Measurements from ENCODE around the gene FUT6. TPM values are rescaled to one million over a fixed set of nuclear protein-coding genes. Genes with fewer than 3 reads are reported as not detected.

Gene FUT6
- total and polyA plus RNA-seq, 2 donors from 2014 or later: 13.0 to 58.4 TPM

DNA sequence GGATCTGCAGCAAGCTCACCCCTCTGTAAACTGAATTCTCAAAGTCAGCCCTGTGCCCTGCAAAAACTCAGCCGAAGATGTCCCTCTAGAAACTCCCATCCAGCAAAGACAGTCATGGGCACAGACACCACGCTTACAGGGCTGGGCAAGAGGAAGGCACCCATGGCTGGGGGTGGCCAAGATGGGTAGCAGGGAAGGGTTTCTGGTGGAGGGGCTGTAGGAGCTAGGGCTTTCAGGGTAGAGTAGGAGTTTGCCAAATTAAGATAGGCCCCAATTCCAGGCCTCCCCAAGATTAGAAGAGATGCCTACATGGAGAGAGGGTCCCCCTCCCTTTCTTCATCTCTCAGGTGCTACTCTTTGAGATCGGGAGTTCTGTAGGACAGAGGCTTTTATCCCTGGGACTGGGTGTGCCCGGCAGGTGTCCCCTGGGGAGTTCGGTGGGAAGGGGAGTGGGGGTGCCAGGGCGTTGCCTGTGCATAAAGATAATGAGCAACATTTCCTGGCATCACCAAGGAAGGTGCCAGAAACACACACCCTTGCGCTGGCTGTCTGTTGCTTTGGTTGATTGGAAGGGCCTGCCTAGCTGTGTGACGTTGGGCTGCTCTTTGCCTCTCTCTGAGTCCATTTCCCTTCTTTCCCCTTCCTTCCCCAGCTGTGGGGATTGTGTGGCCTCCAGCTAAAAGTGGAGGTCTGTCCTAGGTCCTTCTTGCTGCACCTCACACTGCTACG lies 25.2 kb downstream of the FUT6 start:
- no peak overlapping the region for H3K4me3 ChIP-seq (ENCODE audit: low read length in 3 of 3)
- H3K4me1 ChIP-seq (ENCODE audit: control insufficient read depth in 2 of 3, insufficient read depth in 2 of 3, low read depth in 1 of 3, low read length in 3 of 3): no peaks in the 10 kb centered on the region
- DNase-seq (no peak), FAIRE-seq (no peak)
- TF ChIP-seq, protein P1, sequence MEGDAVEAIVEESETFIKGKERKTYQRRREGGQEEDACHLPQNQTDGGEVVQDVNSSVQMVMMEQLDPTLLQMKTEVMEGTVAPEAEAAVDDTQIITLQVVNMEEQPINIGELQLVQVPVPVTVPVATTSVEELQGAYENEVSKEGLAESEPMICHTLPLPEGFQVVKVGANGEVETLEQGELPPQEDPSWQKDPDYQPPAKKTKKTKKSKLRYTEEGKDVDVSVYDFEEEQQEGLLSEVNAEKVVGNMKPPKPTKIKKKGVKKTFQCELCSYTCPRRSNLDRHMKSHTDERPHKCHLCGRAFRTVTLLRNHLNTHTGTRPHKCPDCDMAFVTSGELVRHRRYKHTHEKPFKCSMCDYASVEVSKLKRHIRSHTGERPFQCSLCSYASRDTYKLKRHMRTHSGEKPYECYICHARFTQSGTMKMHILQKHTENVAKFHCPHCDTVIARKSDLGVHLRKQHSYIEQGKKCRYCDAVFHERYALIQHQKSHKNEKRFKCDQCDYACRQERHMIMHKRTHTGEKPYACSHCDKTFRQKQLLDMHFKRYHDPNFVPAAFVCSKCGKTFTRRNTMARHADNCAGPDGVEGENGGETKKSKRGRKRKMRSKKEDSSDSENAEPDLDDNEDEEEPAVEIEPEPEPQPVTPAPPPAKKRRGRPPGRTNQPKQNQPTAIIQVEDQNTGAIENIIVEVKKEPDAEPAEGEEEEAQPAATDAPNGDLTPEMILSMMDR (IDR thresholded peaks at IDR 0.05; ENCODE audit: borderline replicate concordance, extremely low read depth, insufficient read depth): no peak
- H3K9ac ChIP-seq (ENCODE audit: low read length in 3 of 3): no peak overlapping the region
- H3K9me3 ChIP-seq (ENCODE audit: control insufficient read depth in 2 of 3, insufficient read depth in 1 of 3, low read length in 3 of 3): no peaks in the 10 kb centered on the region
- no peaks in the 10 kb centered on the region for H3K36me3 ChIP-seq (ENCODE audit: control insufficient read depth in 2 of 3, insufficient read depth in 3 of 3, low read length in 3 of 3)
- no peak overlapping the region for H3K27ac ChIP-seq (ENCODE audit: low read depth in 2 of 2, low read length in 2 of 2)
- intact Hi-C loops (cut with DNase I): no loop called here
- no peaks in the 10 kb centered on the region for H3K27me3 ChIP-seq (ENCODE audit: control insufficient read depth, insufficient read depth, low read length)

DNA sequence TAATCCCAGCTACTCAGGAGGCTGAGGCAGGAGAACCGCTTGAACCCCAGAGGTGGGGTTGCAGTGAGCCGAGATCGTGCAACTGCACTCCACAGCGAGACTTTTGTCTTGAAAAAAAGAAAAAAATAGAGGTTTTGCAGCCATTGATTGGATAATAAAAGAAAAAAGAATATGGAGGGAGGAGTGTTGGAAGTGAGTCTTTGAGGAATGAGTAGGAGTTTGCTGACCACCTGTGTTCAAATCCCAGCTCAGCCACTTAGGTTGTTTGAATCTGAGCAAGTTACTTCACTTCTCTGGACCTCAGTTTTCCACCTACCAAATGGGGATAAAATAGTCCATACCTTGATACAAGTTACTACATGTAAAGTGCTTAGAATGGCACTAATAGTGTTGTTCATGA lies 28.4 kb downstream of the FUT6 start:
- no peak for FAIRE-seq
- H3K4me1 ChIP-seq (ENCODE audit: control insufficient read depth in 2 of 3, insufficient read depth in 2 of 3, low read depth in 1 of 3, low read length in 3 of 3): no peaks in the 10 kb centered on the region
- H3K9me3 ChIP-seq (ENCODE audit: control insufficient read depth in 2 of 3, insufficient read depth in 1 of 3, low read length in 3 of 3): no peaks in the 10 kb centered on the region
- intact Hi-C loops (cut with DNase I): no loop called here
- no peaks in the 10 kb centered on the region for H3K27me3 ChIP-seq (ENCODE audit: control insufficient read depth, insufficient read depth, low read length)
- H3K27ac ChIP-seq (ENCODE audit: low read depth in 2 of 2, low read length in 2 of 2): no peak overlapping the region
- no peak overlapping the region for H3K9ac ChIP-seq (ENCODE audit: low read length in 3 of 3)
- no peak for DNase-seq
- no peak overlapping the region for H3K4me3 ChIP-seq (ENCODE audit: low read length in 3 of 3)
- no peaks in the 10 kb centered on the region for H3K36me3 ChIP-seq (ENCODE audit: control insufficient read depth in 2 of 3, insufficient read depth in 3 of 3, low read length in 3 of 3)
- TF ChIP-seq, protein P1 (IDR thresholded peaks at IDR 0.05; ENCODE audit: borderline replicate concordance, extremely low read depth, insufficient read depth): no peak

DNA sequence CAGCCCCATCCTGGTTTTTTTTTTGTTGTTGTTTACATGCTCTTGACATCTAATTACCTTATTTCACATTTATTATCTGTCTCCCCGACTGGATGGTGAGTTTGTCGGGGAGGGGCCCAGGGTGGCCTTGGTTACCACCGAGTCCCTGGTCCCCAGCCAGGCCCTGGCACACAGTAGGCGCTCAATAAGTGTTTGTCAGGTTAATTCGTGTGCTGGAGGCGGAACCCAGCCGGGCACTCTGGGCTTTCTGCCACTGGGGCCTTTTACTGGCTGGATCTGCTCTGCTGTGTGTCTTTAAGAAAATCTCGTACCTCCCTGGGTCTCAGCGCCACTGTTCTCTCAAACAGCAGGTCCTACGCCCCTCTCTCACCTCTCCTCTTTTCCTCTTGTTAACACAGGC lies 30.0 kb downstream of the FUT6 start:
- TF ChIP-seq, protein P1 (IDR thresholded peaks at IDR 0.05; ENCODE audit: borderline replicate concordance, extremely low read depth, insufficient read depth): no peak
- no peaks in the 10 kb centered on the region for H3K36me3 ChIP-seq (ENCODE audit: control insufficient read depth in 2 of 3, insufficient read depth in 3 of 3, low read length in 3 of 3)
- H3K27me3 ChIP-seq (ENCODE audit: control insufficient read depth, insufficient read depth, low read length): no peaks in the 10 kb centered on the region
- H3K9ac ChIP-seq (ENCODE audit: low read length in 3 of 3): no peak overlapping the region
- no peak overlapping the region for H3K27ac ChIP-seq (ENCODE audit: low read depth in 2 of 2, low read length in 2 of 2)
- H3K4me1 ChIP-seq (ENCODE audit: control insufficient read depth in 2 of 3, insufficient read depth in 2 of 3, low read depth in 1 of 3, low read length in 3 of 3): peaks cover 0 to 2% (median 0%) of the 10 kb centered on the region in 3 donors
- no peak overlapping the region for H3K4me3 ChIP-seq (ENCODE audit: low read length in 3 of 3)
- intact Hi-C loops (cut with DNase I): loop anchor here (10.0 kb wide), 1 partner anchor 85 kb away; no protein-coding TSS in a partner anchor
- no peak for FAIRE-seq
- H3K9me3 ChIP-seq (ENCODE audit: control insufficient read depth in 2 of 3, insufficient read depth in 1 of 3, low read length in 3 of 3): no peaks in the 10 kb centered on the region
- DNase-seq: no peak
